GM21367 (cell line): Measurements from ENCODE around the gene CD24.
"Not testable (repeated sequence)": the region's sequence is repeated elsewhere in the genome, so short reads cannot be mapped to it uniquely, and the experiment has no call there.

Experiments used
- ATAC-seq: cut with Tn5 transposase; IDR thresholded peaks from one replicate; pipeline ENCODE4 v1.9.1; 2021; ENCODE audit not compliant: unreplicated experiment

Gene CD24

GRCh38 chr6:106974336-106974998 lies at the start of gene CD24:
Gene CD24 (minus strand): TSS chr6:106974729. CDS start chr6:106974646, 83 bp downstream.
- no peak for ATAC-seq

GRCh38 chr6:107021446-107022185 lies 47.1 kb upstream of the CD24 start:
- ATAC-seq = no peak

- no peak for ATAC-seq
These were observed 45.7 kb upstream of the CD24 start for GRCh38 chr6:107020239-107020638.

GRCh38 chr6:107019628-107020027 lies 45.1 kb upstream of the CD24 start:
- not testable (repeated sequence) for ATAC-seq

- ATAC-seq = no peak
These were observed 44.5 kb upstream of the CD24 start for GRCh38 chr6:107019047-107019446.

GRCh38 chr6:107009499-107009898 lies 35.0 kb upstream of the CD24 start:
- no peak for ATAC-seq

- ATAC-seq = no peak
These were observed 23.0 kb upstream of the CD24 start for GRCh38 chr6:106997392-106998158.

- ATAC-seq = no peak
These were observed 21.1 kb upstream of the CD24 start for GRCh38 chr6:106995640-106996039.

GRCh38 chr6:106989737-106990136 lies 15.2 kb upstream of the CD24 start:
- not testable (repeated sequence) for ATAC-seq

GRCh38 chr6:106988664-106989063 lies 14.1 kb upstream of the CD24 start:
- no peak for ATAC-seq

GRCh38 chr6:106981926-106982325 lies 7.4 kb upstream of the CD24 start:
- no peak for ATAC-seq

GRCh38 chr6:106980926-106981325 lies 6.4 kb upstream of the CD24 start:
- no peak for ATAC-seq

GRCh38 chr6:106979435-106979884 lies 4.9 kb upstream of the CD24 start:
- peak; percentile 43 for ATAC-seq

GRCh38 chr6:106977246-106977645 lies 2.7 kb upstream of the CD24 start:
- no peak for ATAC-seq

GRCh38 chr6:106976270-106976669 lies 1.7 kb upstream of the CD24 start:
- no peak for ATAC-seq

- no peak for ATAC-seq
These were observed 1.2 kb upstream of the CD24 start for GRCh38 chr6:106975738-106976064.

- no peak for ATAC-seq
These were observed 639 bp upstream of the CD24 start for GRCh38 chr6:106974999-106975737.

GRCh38 chr6:106973836-106974335 lies 643 bp downstream of the CD24 start:
- no peak for ATAC-seq

- no peak for ATAC-seq
These were observed 1.3 kb downstream of the CD24 start for GRCh38 chr6:106973018-106973835.

- ATAC-seq = no peak
These were observed 2.0 kb downstream of the CD24 start for GRCh38 chr6:106972500-106972899.
